ENCODE results near the gene ZNF853.

ZNF853 gene

DNA sequence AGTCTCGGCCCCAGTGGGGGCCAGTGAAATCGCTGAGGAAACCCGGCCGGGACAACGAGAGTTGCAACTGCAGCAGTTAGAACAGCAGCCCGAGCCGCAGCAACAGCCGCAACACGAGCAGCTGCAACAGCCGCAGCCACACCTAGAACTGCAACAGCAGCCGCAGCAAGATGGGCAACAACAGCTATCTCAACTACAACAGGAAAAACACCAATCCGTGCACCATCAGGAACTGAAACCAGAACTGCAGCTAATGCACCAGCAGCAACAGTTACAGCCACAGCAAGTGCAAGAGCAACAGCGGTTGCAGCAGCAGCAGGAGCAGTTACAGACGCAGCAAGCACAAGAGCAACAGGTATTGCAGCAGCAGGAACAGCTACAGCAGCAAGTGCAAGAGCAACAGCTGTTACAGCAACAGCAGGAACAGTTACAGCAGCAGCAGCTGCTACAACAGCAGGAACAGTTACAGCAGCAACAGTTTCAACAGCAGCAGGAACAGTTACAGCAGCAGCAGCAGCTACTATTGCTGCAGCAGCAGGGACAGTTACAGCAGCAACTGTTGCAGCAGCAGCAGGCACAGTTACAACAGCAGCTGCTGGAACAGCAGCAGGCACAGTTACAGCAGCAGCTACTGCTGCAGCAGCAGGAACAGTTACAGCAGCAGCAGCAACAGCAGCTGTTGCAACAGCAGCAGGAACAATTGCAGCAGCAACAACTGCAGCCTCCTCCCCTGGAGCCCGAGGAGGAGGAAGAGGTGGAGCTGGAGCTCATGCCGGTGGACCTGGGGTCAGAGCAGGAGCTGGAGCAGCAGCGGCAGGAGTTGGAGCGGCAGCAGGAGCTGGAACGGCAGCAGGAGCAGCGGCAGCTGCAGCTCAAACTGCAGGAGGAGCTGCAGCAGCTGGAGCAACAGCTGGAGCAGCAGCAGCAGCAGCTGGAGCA, 6.1 kb downstream of the ZNF853 start:
- ChIA-PET POLR2A (no interaction called here), CTCF (interaction anchor here (1.2 kb wide), 1 partner anchor 9 kb away, joined by 3 read pairs; no protein-coding TSS in a partner anchor)
- DNase-seq (ENCODE audit: low read depth, low spot score), result no peak
- TF ChIP-seq, protein P1, sequence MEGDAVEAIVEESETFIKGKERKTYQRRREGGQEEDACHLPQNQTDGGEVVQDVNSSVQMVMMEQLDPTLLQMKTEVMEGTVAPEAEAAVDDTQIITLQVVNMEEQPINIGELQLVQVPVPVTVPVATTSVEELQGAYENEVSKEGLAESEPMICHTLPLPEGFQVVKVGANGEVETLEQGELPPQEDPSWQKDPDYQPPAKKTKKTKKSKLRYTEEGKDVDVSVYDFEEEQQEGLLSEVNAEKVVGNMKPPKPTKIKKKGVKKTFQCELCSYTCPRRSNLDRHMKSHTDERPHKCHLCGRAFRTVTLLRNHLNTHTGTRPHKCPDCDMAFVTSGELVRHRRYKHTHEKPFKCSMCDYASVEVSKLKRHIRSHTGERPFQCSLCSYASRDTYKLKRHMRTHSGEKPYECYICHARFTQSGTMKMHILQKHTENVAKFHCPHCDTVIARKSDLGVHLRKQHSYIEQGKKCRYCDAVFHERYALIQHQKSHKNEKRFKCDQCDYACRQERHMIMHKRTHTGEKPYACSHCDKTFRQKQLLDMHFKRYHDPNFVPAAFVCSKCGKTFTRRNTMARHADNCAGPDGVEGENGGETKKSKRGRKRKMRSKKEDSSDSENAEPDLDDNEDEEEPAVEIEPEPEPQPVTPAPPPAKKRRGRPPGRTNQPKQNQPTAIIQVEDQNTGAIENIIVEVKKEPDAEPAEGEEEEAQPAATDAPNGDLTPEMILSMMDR (IDR thresholded peaks at IDR 0.05; ENCODE audit: insufficient read depth, low read length, missing control alignments), result no peak
- H3K4me3 ChIP-seq (ENCODE audit: low read depth, low read length), result no peak overlapping the region

DNA sequence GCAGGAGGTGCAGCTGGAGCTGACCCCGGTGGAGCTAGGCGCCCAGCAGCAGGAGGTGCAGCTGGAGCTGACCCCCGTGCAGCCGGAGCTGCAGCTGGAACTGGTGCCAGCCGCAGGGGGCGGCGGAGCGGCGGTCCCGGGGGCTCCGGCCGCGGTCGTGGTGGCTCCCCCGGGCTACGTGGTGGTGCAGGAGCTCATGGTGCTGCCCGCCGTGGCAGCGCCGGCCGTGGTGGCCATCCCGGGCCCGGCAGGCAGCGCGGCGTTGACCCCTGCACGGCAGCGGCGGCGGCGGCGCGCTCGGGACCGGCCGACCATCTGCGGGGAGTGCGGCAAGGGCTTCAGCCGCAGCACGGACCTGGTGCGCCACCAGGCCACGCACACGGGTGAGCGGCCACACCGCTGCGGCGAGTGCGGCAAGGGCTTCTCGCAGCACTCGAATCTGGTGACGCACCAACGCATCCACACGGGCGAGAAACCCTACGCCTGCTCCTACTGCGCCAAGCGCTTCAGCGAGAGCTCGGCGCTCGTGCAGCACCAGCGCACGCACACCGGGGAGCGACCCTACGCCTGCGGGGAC, 6.8 kb downstream of the ZNF853 start:
- no peak for DNase-seq (ENCODE audit: low read depth, low spot score)
- ChIA-PET POLR2A (no interaction called here), CTCF (interaction anchor here (1.2 kb wide), 1 partner anchor 9 kb away, joined by 3 read pairs; no protein-coding TSS in a partner anchor)
- H3K4me3 ChIP-seq (ENCODE audit: low read depth, low read length), result no peak overlapping the region
- TF ChIP-seq, protein P1 (IDR thresholded peaks at IDR 0.05; ENCODE audit: insufficient read depth, low read length, missing control alignments), result no peak

DNA sequence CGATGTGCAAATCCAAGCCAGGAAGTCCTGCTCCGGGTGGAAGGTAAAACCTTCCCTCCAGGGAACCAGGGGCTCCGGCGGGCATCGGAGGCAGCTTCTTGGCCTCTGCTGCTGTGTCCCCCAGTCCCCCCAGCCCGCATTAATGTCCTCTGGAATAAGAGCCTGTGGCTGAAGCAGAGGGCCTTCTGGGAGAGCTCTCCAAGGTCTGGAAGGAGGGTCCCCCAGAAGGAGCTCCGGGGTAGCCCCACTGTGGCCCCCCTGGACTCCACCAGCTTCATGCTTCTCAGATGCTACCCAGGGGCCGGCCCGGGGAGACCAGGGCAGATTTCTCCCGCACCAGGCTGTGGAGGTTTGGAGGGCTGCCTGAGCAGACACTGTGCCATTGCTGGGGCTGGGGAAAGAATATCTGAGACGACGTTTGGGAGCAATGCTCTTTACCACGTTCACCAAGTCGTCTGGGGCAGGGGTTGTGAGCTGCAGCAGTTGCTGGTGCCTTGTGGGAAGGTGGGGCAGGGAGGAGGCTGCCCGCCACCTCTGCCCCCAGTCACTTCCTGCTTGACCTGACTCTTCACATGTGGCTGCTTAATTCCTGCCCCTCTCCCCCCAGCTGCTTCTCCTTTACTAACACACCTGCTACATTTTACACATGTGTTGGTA, 8.3 kb downstream of the ZNF853 start:
- H3K4me3 ChIP-seq (ENCODE audit: low read depth, low read length), result no peak overlapping the region
- ChIA-PET POLR2A (no interaction called here), CTCF (no interaction called here)
- TF ChIP-seq, protein P1 (IDR thresholded peaks at IDR 0.05; ENCODE audit: insufficient read depth, low read length, missing control alignments), result no peak
- no peak for DNase-seq (ENCODE audit: low read depth, low spot score)

DNA sequence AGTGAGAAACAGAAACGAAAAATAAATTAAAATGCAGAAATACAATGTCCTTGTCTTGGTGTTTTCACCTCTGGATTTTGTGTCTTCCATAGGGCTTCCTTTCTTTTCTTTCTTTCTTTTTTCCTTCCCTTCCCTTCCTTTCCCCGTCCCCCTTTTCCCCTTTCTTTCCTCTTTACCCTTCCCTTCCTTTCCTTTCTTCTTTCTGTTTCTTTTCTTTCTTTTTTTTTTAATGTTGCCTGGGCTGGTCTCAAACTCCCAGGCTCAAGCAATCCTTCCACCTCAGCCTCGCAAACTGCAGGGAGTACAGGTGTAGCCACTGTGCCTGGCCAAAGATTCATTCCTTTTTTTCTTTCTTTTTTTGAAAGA, 8.8 kb downstream of the ZNF853 start:
- no peak for DNase-seq (ENCODE audit: low read depth, low spot score)
- CTCF ChIA-PET, result no interaction called here
- POLR2A ChIA-PET, result no interaction called here
- no peak overlapping the region for H3K4me3 ChIP-seq (ENCODE audit: low read depth, low read length)
- TF ChIP-seq, protein P1 (IDR thresholded peaks at IDR 0.05; ENCODE audit: insufficient read depth, low read length, missing control alignments), result no peak

DNA sequence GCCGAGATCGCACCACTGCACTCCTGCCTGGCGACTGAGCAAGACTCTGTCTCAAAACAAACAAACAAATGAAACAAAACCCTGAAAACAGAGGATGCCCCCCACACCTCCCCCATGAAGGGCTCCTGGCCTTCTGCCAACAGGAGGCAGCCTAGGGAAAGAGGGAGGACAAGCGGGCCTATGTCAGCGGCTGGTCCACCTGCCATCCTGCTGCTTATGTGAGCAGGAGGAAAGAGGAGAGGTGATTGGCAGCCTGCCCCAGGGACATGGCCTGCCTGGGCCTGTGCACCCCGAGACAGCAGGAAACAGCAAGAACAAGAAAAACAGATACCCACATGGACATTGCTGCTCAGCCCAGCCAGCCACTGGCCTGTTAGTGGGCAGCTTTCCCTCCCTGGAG, 12.6 kb downstream of the ZNF853 start:
- no peak overlapping the region for H3K4me3 ChIP-seq (ENCODE audit: low read depth, low read length)
- TF ChIP-seq, protein P1 (IDR thresholded peaks at IDR 0.05; ENCODE audit: insufficient read depth, low read length, missing control alignments), result no peak
- CTCF ChIA-PET, result interaction anchor here (1.5 kb wide), 1 partner anchor 9 kb away, joined by 3 read pairs; no protein-coding TSS in a partner anchor
- DNase-seq (ENCODE audit: low read depth, low spot score), result no peak
- POLR2A ChIA-PET, result no interaction called here
